Measurements from ENCODE around the gene KRT83.

- TF ChIP-seq POLR2A (IDR thresholded peaks at IDR 0.05) (no peak), CTCF (IDR thresholded peaks at IDR 0.05) (no peak)
Measured at GRCh38 chr12:52310622-52311284, 10.4 kb downstream of the KRT83 start.

All from testis (tissue), 2 donors.